IMR-90 (cell line): ENCODE results near the gene HSPA12A. TPM values are rescaled to one million over a fixed set of nuclear protein-coding genes. Genes with fewer than 3 reads are reported as not detected.

Experiments
- ATAC-seq: fragments of 200-7000 bp; cut with Tn5 transposase; 2 replicates; pipeline ENCODE4 v1.9.1; 2020; ENCODE audit warnings: low read depth, mild to moderate bottlenecking, moderate library complexity
- BruUV-seq: library from RNA; stranded (reverse); fragments of 400-500 nt; replicated peaks from 2 replicates; lab custom pipeline; 2021; lab: Mats Ljungman, UMichigan
- CTCF ChIA-PET: fragments of 300-600 bp; formaldehyde crosslinking; extraction: SDS; loops from one replicate; lab custom pipeline; 2021; ENCODE audit warnings: antibody characterized with exemption; lab: Yijun Ruan, JAX
- POLR2A ChIA-PET: fragments of 300-600 bp; sonication (Branson Sonifier 250); formaldehyde crosslinking; loops from one replicate; lab custom pipeline; 2022; ENCODE audit warnings: antibody characterized with exemption; ENCODE audit not compliant: unreplicated experiment; lab: Charles Lee
- DNase-seq: peaks from one replicate; pipeline ENCODE4 v3.0.0; 2013
- H2AFZ ChIP-seq: replicated peaks from 2 replicates; pipeline ENCODE3; 2013; ENCODE audit warnings: low read length, mild to moderate bottlenecking; ENCODE audit not compliant: poor library complexity
- H2AK5ac ChIP-seq: 2 replicates; pipeline ENCODE4 v1.6.1; 2013; ENCODE audit warnings: low read depth, low read length, inconsistent platforms
- H2AK9ac ChIP-seq: replicated peaks from 2 replicates; pipeline ENCODE3; 2013; ENCODE audit warnings: mild to moderate bottlenecking, low read depth, low read length, moderate library complexity; ENCODE audit not compliant: poor library complexity
- H2BK120ac ChIP-seq: 2 replicates; pipeline ENCODE4 v1.6.1; 2013; ENCODE audit warnings: low read depth, low read length, inconsistent platforms
- H2BK15ac ChIP-seq: 3 replicates; pipeline ENCODE4 v1.6.1; 2013; ENCODE audit warnings: low read depth, low read length, inconsistent platforms
- H2BK20ac ChIP-seq: 2 replicates; pipeline ENCODE4 v1.6.1; 2013; ENCODE audit warnings: low read depth, mild to moderate bottlenecking, inconsistent platforms, low read length, moderate library complexity
- H2BK5ac ChIP-seq: 2 replicates; pipeline ENCODE4 v1.6.1; 2013; ENCODE audit warnings: mild to moderate bottlenecking, low read depth, low read length, inconsistent platforms; ENCODE audit not compliant: poor library complexity, severe bottlenecking
- H3K14ac ChIP-seq: replicated peaks from 2 replicates; pipeline ENCODE4 v1.6.1; 2013; ENCODE audit warnings: low read depth, low read length, inconsistent platforms
- H3K18ac ChIP-seq: 2 replicates; pipeline ENCODE4 v1.6.1; 2013; ENCODE audit warnings: low read depth, low read length, control low read depth
- H3K23ac ChIP-seq: 2 replicates; pipeline ENCODE4 v1.6.1; 2013; ENCODE audit warnings: low read depth, low read length, inconsistent platforms
- H3K27ac ChIP-seq: 2 replicates; pipeline ENCODE4 v1.5.1; 2013; ENCODE audit warnings: mild to moderate bottlenecking, control low read depth, low read length; ENCODE audit not compliant: insufficient read depth
- H3K27me3 ChIP-seq: 2 replicates; pipeline ENCODE4 v1.6.1; 2013; ENCODE audit warnings: low read length; ENCODE audit not compliant: control insufficient read depth, insufficient read depth
- H3K36me3 ChIP-seq: 2 replicates; pipeline ENCODE4 v1.6.1; 2013; ENCODE audit warnings: low read length, mixed read lengths; ENCODE audit not compliant: control insufficient read depth, insufficient read depth
- H3K4ac ChIP-seq: 2 replicates; pipeline ENCODE4 v1.6.1; 2013; ENCODE audit warnings: low read depth, low read length, inconsistent platforms
- H3K4me1 ChIP-seq: 2 replicates; pipeline ENCODE4 v1.6.1; 2013; ENCODE audit warnings: low read length, mixed read lengths; ENCODE audit not compliant: control insufficient read depth, insufficient read depth
- H3K4me2 ChIP-seq: 2 replicates; pipeline ENCODE4 v1.6.1; 2013; ENCODE audit warnings: low read depth, mild to moderate bottlenecking, control low read depth, low read length, moderate library complexity
- H3K4me3 ChIP-seq: 2 replicates; pipeline ENCODE4 v1.5.1; 2013; ENCODE audit warnings: low read depth, mild to moderate bottlenecking, control low read depth, low read length, moderate library complexity; ENCODE audit not compliant: insufficient read depth
- H3K56ac ChIP-seq: 2 replicates; pipeline ENCODE4 v1.6.1; 2013; ENCODE audit warnings: low read length, inconsistent platforms; ENCODE audit not compliant: insufficient read depth; ENCODE audit errors: extremely low read depth
- H3K79me1 ChIP-seq, 2 experiments: 2 replicates each; pipeline ENCODE4 v1.6.1; 2013; ENCODE audit warnings: low read length in 2 of 2, inconsistent platforms in 1 of 2, low read depth in 1 of 2
- H3K9ac ChIP-seq: 2 replicates; pipeline ENCODE4 v1.6.1; 2013; ENCODE audit warnings: low read depth, low read length, control low read depth
- H3K9me1 ChIP-seq: 2 replicates; pipeline ENCODE4 v1.6.1; 2013; ENCODE audit warnings: low read length, inconsistent platforms; ENCODE audit not compliant: insufficient read depth
- H3K9me3 ChIP-seq: 2 replicates; pipeline ENCODE4 v1.6.1; 2013; ENCODE audit warnings: low read length; ENCODE audit not compliant: control insufficient read depth, insufficient read depth
- H4K20me1 ChIP-seq: 2 replicates; pipeline ENCODE4 v1.6.1; 2013; ENCODE audit warnings: low read length, inconsistent platforms; ENCODE audit not compliant: insufficient read depth
- H4K5ac ChIP-seq: 2 replicates; pipeline ENCODE4 v1.6.1; 2013; ENCODE audit warnings: mild to moderate bottlenecking, low read depth, low read length, control low read depth
- H4K8ac ChIP-seq, 2 experiments: 2 replicates each; pipeline ENCODE4 v1.6.1; 2013; ENCODE audit warnings: low read depth in 2 of 2, low read length in 2 of 2, control low read depth in 1 of 2, inconsistent platforms in 1 of 2
- H4K91ac ChIP-seq: 2 replicates; pipeline ENCODE4 v1.6.1; 2013; ENCODE audit warnings: low read depth, low read length, inconsistent platforms; ENCODE audit not compliant: insufficient read depth
- CEBPB ChIP-seq: IDR thresholded peaks from 2 replicates; pipeline ENCODE4 v1.6.1; 2012; ENCODE audit warnings: low read depth, low read length, improper control_type of control experiment
- CHD1 ChIP-seq: IDR thresholded peaks from 2 replicates; pipeline ENCODE4 v1.6.1; 2012; ENCODE audit warnings: low read depth, low read length, improper control_type of control experiment
- FOS ChIP-seq: fragments of 150-350 bp; IDR thresholded peaks from 2 replicates; pipeline ENCODE4 v1.6.1; 2016; ENCODE audit warnings: low read depth, low read length
- MAFK ChIP-seq: IDR thresholded peaks from 2 replicates; pipeline ENCODE4 v1.6.1; 2012; ENCODE audit warnings: low read depth, low read length, improper control_type of control experiment
- MAZ ChIP-seq: IDR thresholded peaks from 2 replicates; pipeline ENCODE4 v1.6.1; 2012; ENCODE audit warnings: low read depth, mild to moderate bottlenecking, low read length, improper control_type of control experiment, moderate library complexity, borderline replicate concordance
- NFE2L2 ChIP-seq: fragments of 150-350 bp; IDR thresholded peaks from 2 replicates; pipeline ENCODE4 v1.6.1; 2016; ENCODE audit warnings: low read depth, mild to moderate bottlenecking, low read length
- WGBS, 2 experiments: methylation state at CpG; one replicate each; pipeline versions ENCODE4 v1.1.5 to v1.1.7; 2013; ENCODE audit warnings: missing lambda C conversion rate in 2 of 2; ENCODE audit not compliant: insufficient read length in 1 of 2; ENCODE audit errors: extremely low coverage in 2 of 2; 5-methylcytosine and 5-hydroxymethylcytosine counted together
- dilution Hi-C: fragments of 300-500 bp; cut with HindIII; formaldehyde crosslinking; loops from one replicate; pipeline ENCODE4 v1.14.3; 2018; ENCODE audit warnings: low sequenced_read_pairs; ENCODE audit not compliant: unreplicated experiment
- in situ Hi-C: fragments of 300-500 bp; cut with MboI; formaldehyde crosslinking; loops from 3 replicates; pipeline ENCODE4 v1.14.3; 2019; ENCODE audit warnings: low sequenced_read_pairs, inconsistent platforms, mixed read lengths
- intact Hi-C: fragments of 100-400 bp; cut with micrococcal nuclease; formaldehyde crosslinking; loops from 2 replicates; pipeline ENCODE4 v1.10.0; 2022
- polyA plus RNA-seq, 3 experiments: library from polyadenylated mRNA; depleted of rRNA; stranded (reverse); fragments of >200 nt; gene quantifications; 2 replicates each; pipeline ENCODE4 v1.2.3, GENCODE V29; 2012; ENCODE audit warnings: low replicate concordance in 1 of 3
- total RNA-seq: library from RNA; depleted of rRNA; stranded (reverse); fragments of >200 nt; gene quantifications from 2 replicates; pipeline ENCODE4 v1.2.3, GENCODE V29; 2012

HSPA12A gene
- total and polyA plus RNA-seq, 2 of the 4 experiments (the other 2 are of a cell fraction): 16.1 to 16.7 TPM

DNA sequence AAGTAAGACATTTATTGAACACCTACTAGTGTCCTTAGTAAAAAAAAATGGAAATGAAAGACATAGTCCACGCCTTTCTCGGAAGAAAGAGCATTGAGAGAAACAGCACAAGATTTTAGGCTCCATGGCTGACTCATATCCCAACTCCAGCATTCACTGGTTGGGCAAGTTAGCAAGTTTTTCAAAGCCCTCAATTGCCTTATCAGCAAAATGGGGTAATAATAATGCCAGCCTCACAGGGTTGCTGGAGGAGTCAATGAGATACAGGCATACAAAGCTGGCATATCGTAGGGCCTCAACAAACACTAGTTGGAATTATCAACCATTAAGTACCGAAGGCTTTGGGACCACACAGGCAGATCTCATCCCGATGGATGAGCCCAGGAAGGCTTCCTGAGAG lies 4.0 kb downstream of the HSPA12A start:
- in situ Hi-C loops: no loop called here
- Histone ChIP-seq H3K9me1 (peaks cover 15% of the 10 kb centered on the region), H2BK15ac (no peak overlapping the region), H4K91ac (no peak overlapping the region; the same call in 1 of the 2 replicates), H4K20me1 (peaks cover 6% of the 10 kb centered on the region), H2BK20ac (no peak overlapping the region), H3K4me3 (no peak overlapping the region), H4K5ac (no peak overlapping the region), H3K14ac (no peak overlapping the region), H3K36me3 (no peaks in the 10 kb centered on the region), H2AFZ (no peak overlapping the region), H3K27me3 (no peaks in the 10 kb centered on the region), H3K56ac (no peak overlapping the region), H3K23ac (peak overlapping the region; percentile 8; the same call in 1 of the 2 replicates), H4K8ac (no peak overlapping the region), H3K18ac (no peak overlapping the region), H3K9ac (no peak overlapping the region), H3K4me1 (peaks cover 9% of the 10 kb centered on the region), H2BK120ac (no peak overlapping the region), H3K79me1 (peaks cover 48 to 78% of the 10 kb centered on the region in 2 experiments), H3K27ac (no peak overlapping the region), H2AK9ac (peak overlapping the region; percentile 47), H3K9me3 (no peaks in the 10 kb centered on the region), H2BK5ac (no peak overlapping the region), H3K4ac (no peak overlapping the region), H3K4me2 (no peak overlapping the region), H2AK5ac (peak overlapping the region; percentile 8; the same call in 1 of the 2 replicates)
- WGBS, 2 experiments: 100% methylated on average over 1 of the region's 5 CpGs; no CpG with 5 or more reads in 1 of the 2 experiments
- no TSS peak for BruUV-seq
- TF ChIP-seq MAFK (peak; percentile 66), FOS (no peak), CHD1 (no peak), NFE2L2 (no peak), CEBPB (no peak), MAZ (no peak)
- intact Hi-C loops: no loop called here
- POLR2A ChIA-PET: no interaction called here
- ATAC-seq (no peak), DNase-seq (no peak)
- CTCF ChIA-PET: interaction anchor here (1.5 kb wide), 1 partner anchor 14 kb away, joined by 5 read pairs; no protein-coding TSS in a partner anchor
- dilution Hi-C loops: no loop called here
